ENCODE results near the gene SMIM41.

The SMIM41 gene

GRCh38 chr12:52050758-52051541, 28.6 kb upstream of the SMIM41 start, which contains the start of gene NR4A1:
NR4A1 (plus strand) TSS chr12:52051442; CDS start chr12:52054329, 2,887 bp downstream.
- peak; percentile 60 for DNase-seq

- DNase-seq, result no peak
Measured at GRCh38 chr12:52052468-52053186, 26.9 kb upstream of the SMIM41 start.

GRCh38 chr12:52053536-52054209, 25.8 kb upstream of the SMIM41 start:
- DNase-seq, result no peak

- no peak for DNase-seq
Measured at GRCh38 chr12:52054231-52054832, 25.2 kb upstream of the SMIM41 start.

GRCh38 chr12:52054833-52055730, 24.4 kb upstream of the SMIM41 start:
- DNase-seq, result no peak

GRCh38 chr12:52055731-52056711, 23.5 kb upstream of the SMIM41 start:
- DNase-seq, result no peak

- DNase-seq, result no peak
Measured at GRCh38 chr12:52056801-52057637, 22.5 kb upstream of the SMIM41 start.

GRCh38 chr12:52057638-52058576, 21.6 kb upstream of the SMIM41 start:
- DNase-seq, result no peak

GRCh38 chr12:52058631-52059361, 20.7 kb upstream of the SMIM41 start:
- DNase-seq, result no peak

- no peak for DNase-seq
Measured at GRCh38 chr12:52059582-52060497, 19.7 kb upstream of the SMIM41 start.

GRCh38 chr12:52060498-52061177, 18.9 kb upstream of the SMIM41 start:
- DNase-seq, result no peak

- DNase-seq, result no peak
Measured at GRCh38 chr12:52061470-52062166, 17.9 kb upstream of the SMIM41 start.

- DNase-seq, result no peak
Measured at GRCh38 chr12:52062167-52063081, 17.1 kb upstream of the SMIM41 start.

Measured in GDM1 (cell line).